GM12878 (cell line): Measurements from ENCODE around the gene KIAA0825. TPM values are rescaled to one million over a fixed set of nuclear protein-coding genes. Genes with fewer than 3 reads are reported as not detected.

Source experiments
- ASH2L ChIP-seq: fragments of 300-600, 200-600 bp; sonication (generic); IDR thresholded peaks from 2 replicates; pipeline ENCODE4 v1.6.1; 2017; ENCODE audit warnings: low read depth, mild to moderate bottlenecking, borderline replicate concordance
- ATF2 ChIP-seq: IDR thresholded peaks from 2 replicates; pipeline ENCODE4 v1.6.1; 2012; ENCODE audit warnings: low read length, inconsistent platforms
- BMI1 ChIP-seq: fragments of 450-650 bp; IDR thresholded peaks from 2 replicates; pipeline ENCODE4 v1.6.1; 2016; ENCODE audit warnings: mild to moderate bottlenecking, moderate library complexity, borderline replicate concordance
- CBFB ChIP-seq: IDR thresholded peaks from 2 replicates; pipeline ENCODE4 v1.6.1; 2016; ENCODE audit warnings: antibody characterized with exemption, low read depth
- CBX5 ChIP-seq: sonication (generic); IDR thresholded peaks from 2 replicates; pipeline ENCODE4 v1.6.1; 2016; ENCODE audit warnings: low read depth, moderate library complexity, mild to moderate bottlenecking, inconsistent platforms
- DPF2 ChIP-seq: fragments of 450-650 bp; IDR thresholded peaks from 2 replicates; pipeline ENCODE4 v1.6.1; 2017; ENCODE audit warnings: mild to moderate bottlenecking
- HDGF ChIP-seq: fragments of 450-650 bp; IDR thresholded peaks from 2 replicates; pipeline ENCODE4 v1.6.1; 2016; ENCODE audit warnings: antibody characterized with exemption
- IRF4 ChIP-seq: IDR thresholded peaks from 2 replicates; pipeline ENCODE4 v1.6.1; 2011; ENCODE audit warnings: low read depth, low read length
- LARP7 ChIP-seq: fragments of 450-650 bp; IDR thresholded peaks from 2 replicates; pipeline ENCODE4 v1.6.1; 2017; ENCODE audit warnings: mild to moderate bottlenecking
- MEF2B ChIP-seq: fragments of 450-650 bp; IDR thresholded peaks from 2 replicates; pipeline ENCODE4 v1.6.1; 2018; ENCODE audit warnings: mild to moderate bottlenecking, moderate library complexity; ENCODE audit not compliant: partially characterized antibody, poor library complexity, severe bottlenecking
- MTA3 ChIP-seq: IDR thresholded peaks from 2 replicates; pipeline ENCODE4 v1.6.1; 2012; ENCODE audit warnings: low read length, inconsistent platforms, borderline replicate concordance
- POLR2A ChIP-seq: IDR thresholded peaks from 2 replicates; pipeline ENCODE4 v1.6.1; 2011; ENCODE audit warnings: low read depth, mild to moderate bottlenecking, low read length
- POLR2AphosphoS2 ChIP-seq: IDR thresholded peaks from 2 replicates; pipeline ENCODE4 v1.6.1; 2011; ENCODE audit warnings: low read depth, mild to moderate bottlenecking, low read length, improper control_type of control experiment, moderate library complexity
- POLR2AphosphoS5 ChIP-seq: IDR thresholded peaks from 2 replicates; pipeline ENCODE4 v1.6.1; 2011; ENCODE audit warnings: mild to moderate bottlenecking, low read length, inconsistent platforms
- RAD51 ChIP-seq: fragments of 450-650 bp; IDR thresholded peaks from 2 replicates; pipeline ENCODE4 v1.6.1; 2016; ENCODE audit warnings: moderate library complexity, mild to moderate bottlenecking, inconsistent platforms
- SMAD1 ChIP-seq: fragments of 450-650 bp; IDR thresholded peaks from 2 replicates; pipeline ENCODE4 v1.6.1; 2018; ENCODE audit warnings: mild to moderate bottlenecking, low read depth; ENCODE audit not compliant: partially characterized antibody
- SMARCA5 ChIP-seq: fragments of 450-650 bp; IDR thresholded peaks from 2 replicates; pipeline ENCODE4 v1.6.1; 2017; ENCODE audit warnings: mild to moderate bottlenecking
- SREBF2 ChIP-seq: IDR thresholded peaks from 2 replicates; pipeline ENCODE4 v1.6.1; 2012; ENCODE audit warnings: mild to moderate bottlenecking, low read length
- TARDBP ChIP-seq: IDR thresholded peaks from 2 replicates; pipeline ENCODE4 v1.6.1; 2016; ENCODE audit warnings: borderline replicate concordance
- ZBTB11 ChIP-seq: fragments of 450-650 bp; formaldehyde crosslinking; IDR thresholded peaks from 2 replicates; pipeline ENCODE4 v1.5.0; 2022; ENCODE audit warnings: mild to moderate bottlenecking, missing genetic modification characterization
- polyA plus RNA-seq, 11 experiments: library from polyadenylated mRNA; depleted of rRNA in 4 of 11; unstranded in 6 of 11; stranded (reverse) in 5 of 11; fragments of >200 nt; fragmentation: Nextera tagmentation in 4 of 11; fragmentation: Illumina TruSeq in 1 of 11; extraction: Ambion mirVana in 4 of 11; extraction: Trizol in 1 of 11; gene quantifications; 1 replicate in 1 of 11; 2 replicates in 10 of 11; pipeline versions ENCODE4 v1.2.1 to v1.2.3, GENCODE V29; 2011 to 2016; ENCODE audit warnings: inconsistent platforms in 2 of 11, missing spikeins in 2 of 11, low read depth in 1 of 11
- total RNA-seq, 4 experiments: library from RNA; depleted of rRNA in 3 of 4; stranded (reverse); fragments of >200 nt in 3 of 4; fragmentation: Illumina TruSeq in 1 of 4; extraction: Trizol in 1 of 4; gene quantifications; 2 replicates each; pipeline versions ENCODE4 v1.2.1 to v1.2.3, GENCODE V29; 2013 to 2021
- TF ChIP-seq, protein P1 (sequence below): fragments of 150-350 bp; IDR thresholded peaks from 2 replicates; pipeline ENCODE4 v1.6.1; 2016; ENCODE audit warnings: low read depth, low read length
- TF ChIP-seq, protein P2 (sequence below): fragments of 450-650 bp; IDR thresholded peaks from 2 replicates; pipeline ENCODE4 v1.6.1; 2017; ENCODE audit warnings: low read depth, mild to moderate bottlenecking, moderate library complexity

The KIAA0825 gene
- total and polyA plus RNA-seq, 10 of the 15 experiments (the other 5 are each of a cell fraction or from before 2014, with no cell fraction given): 0.55 to 1.9 (median 1.5) TPM

- peak; percentile 79 for TF ChIP-seq ZBTB11 (CRISPR knock-in tag)
- TF ChIP-seq TARDBP: 0 out of 2 replicates have a peak, but pooled peaks have one; percentile 40
- TF ChIP-seq HDGF: 0 out of 2 replicates have a peak, but pooled peaks have one; percentile 26
- TF ChIP-seq SREBF2: peak; percentile 79
- peak; percentile 32; the same call in 1 of the 2 replicates for TF ChIP-seq IRF4
- TF ChIP-seq DPF2: peak; percentile 61; the same call in 1 of the 2 replicates
- TF ChIP-seq RAD51: no peak
- peak; percentile 38; the same call in 1 of the 2 replicates for TF ChIP-seq CBFB
- no peak for TF ChIP-seq ATF2
- no peak for TF ChIP-seq SMARCA5
- TF ChIP-seq MTA3: no peak
- TF ChIP-seq POLR2AphosphoS5: peak; percentile 75; the same call in 1 of the 2 replicates
- peak; percentile 87 for TF ChIP-seq BMI1
- TF ChIP-seq POLR2AphosphoS2: no peak
- peak; percentile 29 for TF ChIP-seq MEF2B
- TF ChIP-seq CBX5: peak; percentile 75; the same call in 1 of the 2 replicates
- TF ChIP-seq, protein P1, sequence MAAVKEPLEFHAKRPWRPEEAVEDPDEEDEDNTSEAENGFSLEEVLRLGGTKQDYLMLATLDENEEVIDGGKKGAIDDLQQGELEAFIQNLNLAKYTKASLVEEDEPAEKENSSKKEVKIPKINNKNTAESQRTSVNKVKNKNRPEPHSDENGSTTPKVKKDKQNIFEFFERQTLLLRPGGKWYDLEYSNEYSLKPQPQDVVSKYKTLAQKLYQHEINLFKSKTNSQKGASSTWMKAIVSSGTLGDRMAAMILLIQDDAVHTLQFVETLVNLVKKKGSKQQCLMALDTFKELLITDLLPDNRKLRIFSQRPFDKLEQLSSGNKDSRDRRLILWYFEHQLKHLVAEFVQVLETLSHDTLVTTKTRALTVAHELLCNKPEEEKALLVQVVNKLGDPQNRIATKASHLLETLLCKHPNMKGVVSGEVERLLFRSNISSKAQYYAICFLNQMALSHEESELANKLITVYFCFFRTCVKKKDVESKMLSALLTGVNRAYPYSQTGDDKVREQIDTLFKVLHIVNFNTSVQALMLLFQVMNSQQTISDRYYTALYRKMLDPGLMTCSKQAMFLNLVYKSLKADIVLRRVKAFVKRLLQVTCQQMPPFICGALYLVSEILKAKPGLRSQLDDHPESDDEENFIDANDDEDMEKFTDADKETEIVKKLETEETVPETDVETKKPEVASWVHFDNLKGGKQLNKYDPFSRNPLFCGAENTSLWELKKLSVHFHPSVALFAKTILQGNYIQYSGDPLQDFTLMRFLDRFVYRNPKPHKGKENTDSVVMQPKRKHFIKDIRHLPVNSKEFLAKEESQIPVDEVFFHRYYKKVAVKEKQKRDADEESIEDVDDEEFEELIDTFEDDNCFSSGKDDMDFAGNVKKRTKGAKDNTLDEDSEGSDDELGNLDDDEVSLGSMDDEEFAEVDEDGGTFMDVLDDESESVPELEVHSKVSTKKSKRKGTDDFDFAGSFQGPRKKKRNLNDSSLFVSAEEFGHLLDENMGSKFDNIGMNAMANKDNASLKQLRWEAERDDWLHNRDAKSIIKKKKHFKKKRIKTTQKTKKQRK: no peak
- TF ChIP-seq ASH2L: peak; percentile 97
- TF ChIP-seq SMAD1: no peak
- peak; percentile 58; the same call in 1 of the 2 replicates for TF ChIP-seq LARP7
- TF ChIP-seq, protein P2, sequence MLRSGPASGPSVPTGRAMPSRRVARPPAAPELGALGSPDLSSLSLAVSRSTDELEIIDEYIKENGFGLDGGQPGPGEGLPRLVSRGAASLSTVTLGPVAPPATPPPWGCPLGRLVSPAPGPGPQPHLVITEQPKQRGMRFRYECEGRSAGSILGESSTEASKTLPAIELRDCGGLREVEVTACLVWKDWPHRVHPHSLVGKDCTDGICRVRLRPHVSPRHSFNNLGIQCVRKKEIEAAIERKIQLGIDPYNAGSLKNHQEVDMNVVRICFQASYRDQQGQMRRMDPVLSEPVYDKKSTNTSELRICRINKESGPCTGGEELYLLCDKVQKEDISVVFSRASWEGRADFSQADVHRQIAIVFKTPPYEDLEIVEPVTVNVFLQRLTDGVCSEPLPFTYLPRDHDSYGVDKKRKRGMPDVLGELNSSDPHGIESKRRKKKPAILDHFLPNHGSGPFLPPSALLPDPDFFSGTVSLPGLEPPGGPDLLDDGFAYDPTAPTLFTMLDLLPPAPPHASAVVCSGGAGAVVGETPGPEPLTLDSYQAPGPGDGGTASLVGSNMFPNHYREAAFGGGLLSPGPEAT: peak; percentile 79
- peak; percentile 80 for TF ChIP-seq POLR2A
These were observed at the start of gene KIAA0825, which contains the start of gene SLF1 (continued) for GRCh38 chr5:94618493-94619328.
